EL (cell line): ENCODE measurements around the gene CSN1S1.
"Not testable (repeated sequence)": the region's sequence is repeated elsewhere in the genome, so short reads cannot be mapped to it uniquely, and the experiment has no call there.

Experiments used
- DNase-seq: peaks from one replicate; pipeline ENCODE4 v3.0.0-alpha.2; 2016

Gene CSN1S1

GRCh38 chr4:69930768-69931167 is at the start of gene CSN1S1:
CSN1S1 (plus strand) TSS chr4:69931068; CDS start chr4:69932556, 1,488 bp downstream.
- no peak for DNase-seq

- peak; percentile 1 for DNase-seq
Measured at GRCh38 chr4:69881173-69881773, 49.6 kb upstream of the CSN1S1 start.

- DNase-seq: no peak
Measured at GRCh38 chr4:69882150-69882549, 48.7 kb upstream of the CSN1S1 start.

- DNase-seq: no peak
Measured at GRCh38 chr4:69888336-69888735, 42.5 kb upstream of the CSN1S1 start.

- no peak for DNase-seq
Measured at GRCh38 chr4:69894186-69894585, 36.7 kb upstream of the CSN1S1 start.

GRCh38 chr4:69894721-69895120 is 36.1 kb upstream of the CSN1S1 start:
- DNase-seq: no peak

GRCh38 chr4:69896530-69897116 is 34.2 kb upstream of the CSN1S1 start:
- DNase-seq: no peak

- DNase-seq: no peak
Measured at GRCh38 chr4:69907151-69907550, 23.7 kb upstream of the CSN1S1 start.

- DNase-seq: no peak
Measured at GRCh38 chr4:69909195-69909594, 21.7 kb upstream of the CSN1S1 start.

- no peak for DNase-seq
Measured at GRCh38 chr4:69910016-69910782, 20.7 kb upstream of the CSN1S1 start.

- no peak for DNase-seq
Measured at GRCh38 chr4:69920874-69921273, 10.0 kb upstream of the CSN1S1 start.

- not testable (repeated sequence) for DNase-seq
Measured at GRCh38 chr4:69923782-69924410, 7.0 kb upstream of the CSN1S1 start.

GRCh38 chr4:69934150-69934549 is 3.3 kb downstream of the CSN1S1 start:
- no peak for DNase-seq

- no peak for DNase-seq
Measured at GRCh38 chr4:69936566-69936965, 5.7 kb downstream of the CSN1S1 start.

GRCh38 chr4:69951602-69952001 is 20.7 kb downstream of the CSN1S1 start:
- DNase-seq: no peak

- no peak for DNase-seq
Measured at GRCh38 chr4:69957209-69957608, 26.3 kb downstream of the CSN1S1 start.

GRCh38 chr4:69965628-69966027 is 34.8 kb downstream of the CSN1S1 start, which contains the start of gene CSN2:
CSN2 (minus strand) TSS chr4:69965728; CDS start chr4:69960995, 4,733 bp downstream.
- DNase-seq: no peak

GRCh38 chr4:69970071-69970470 is 39.2 kb downstream of the CSN1S1 start:
- DNase-seq: no peak

GRCh38 chr4:69974631-69975030 is 43.8 kb downstream of the CSN1S1 start:
- DNase-seq: no peak

GRCh38 chr4:69977582-69977981 is 46.7 kb downstream of the CSN1S1 start:
- no peak for DNase-seq

- DNase-seq: no peak
Measured at GRCh38 chr4:69984030-69984443, 53.2 kb downstream of the CSN1S1 start.

- DNase-seq: no peak
Measured at GRCh38 chr4:69986663-69987062, 55.8 kb downstream of the CSN1S1 start.

- DNase-seq: no peak
Measured at GRCh38 chr4:69991016-69991415, 60.1 kb downstream of the CSN1S1 start.

GRCh38 chr4:69994782-69995181 is 63.9 kb downstream of the CSN1S1 start:
- no peak for DNase-seq
